HG03196 (cell line): ENCODE measurements around the gene DISP1.

Source experiments
- ATAC-seq: cut with Tn5 transposase; IDR thresholded peaks from one replicate; pipeline ENCODE4 v1.9.1; 2021; ENCODE audit not compliant: unreplicated experiment

DISP1 gene

GRCh38 chr1:222814536-222815439 lies at the start of gene DISP1:
DISP1 (plus strand) TSS chr1:222815039; CDS start chr1:222942824, 127,785 bp downstream.
- ATAC-seq = peak; percentile 86

GRCh38 chr1:222767152-222767571 lies 47.7 kb upstream of the DISP1 start:
- ATAC-seq = no peak

- ATAC-seq = no peak
Measured at GRCh38 chr1:222768592-222768991, 46.2 kb upstream of the DISP1 start.

GRCh38 chr1:222769181-222769580 lies 45.7 kb upstream of the DISP1 start:
- no peak for ATAC-seq

- ATAC-seq = no peak
Measured at GRCh38 chr1:222769971-222770620, 44.7 kb upstream of the DISP1 start.

- ATAC-seq = peak; percentile 95
Measured at GRCh38 chr1:222772996-222773379, 41.9 kb upstream of the DISP1 start.

GRCh38 chr1:222777463-222777862 lies 37.4 kb upstream of the DISP1 start:
- no peak for ATAC-seq

GRCh38 chr1:222777977-222778376 lies 36.9 kb upstream of the DISP1 start:
- ATAC-seq = no peak

GRCh38 chr1:222781251-222781650 lies 33.6 kb upstream of the DISP1 start:
- ATAC-seq = no peak

GRCh38 chr1:222783051-222783450 lies 31.8 kb upstream of the DISP1 start:
- no peak for ATAC-seq

- ATAC-seq = no peak
Measured at GRCh38 chr1:222784371-222784770, 30.5 kb upstream of the DISP1 start.

GRCh38 chr1:222784916-222785315 lies 29.9 kb upstream of the DISP1 start:
- no peak for ATAC-seq

GRCh38 chr1:222785529-222785928 lies 29.3 kb upstream of the DISP1 start:
- ATAC-seq = no peak

- no peak for ATAC-seq
Measured at GRCh38 chr1:222786121-222786520, 28.7 kb upstream of the DISP1 start.

GRCh38 chr1:222787729-222788128 lies 27.1 kb upstream of the DISP1 start:
- ATAC-seq = no peak

- ATAC-seq = no peak
Measured at GRCh38 chr1:222788402-222789156, 26.3 kb upstream of the DISP1 start.

- ATAC-seq = no peak
Measured at GRCh38 chr1:222790115-222790514, 24.7 kb upstream of the DISP1 start.

- ATAC-seq = no peak
Measured at GRCh38 chr1:222790520-222790919, 24.3 kb upstream of the DISP1 start.

GRCh38 chr1:222791006-222791710 lies 23.7 kb upstream of the DISP1 start:
- no peak for ATAC-seq

- ATAC-seq = no peak
Measured at GRCh38 chr1:222792744-222793143, 22.1 kb upstream of the DISP1 start.
